Neural crest cell (in vitro differentiated cells): Measurements from ENCODE around the gene ZNF569. TPM values are rescaled to one million over a fixed set of nuclear protein-coding genes. Genes with fewer than 3 reads are reported as not detected.
A peak's percentile ranks its signal among the peaks of the same experiment; 100 is the strongest.
"Not testable (repeated sequence)": the region's sequence is repeated elsewhere in the genome, so short reads cannot be mapped to it uniquely, and the experiment has no call there.

Source experiments
- DNase-seq: peaks from one replicate; pipeline ENCODE4 v3.0.0; 2021; ENCODE audit warnings: low read depth, mixed read lengths, low spot score
- H3K27ac Mint-ChIP-seq: one replicate; pipeline ENCODE4 v1.8.0; 2021; ENCODE audit warnings: mild to moderate bottlenecking, mixed read lengths; ENCODE audit not compliant: unreplicated experiment
- H3K27me3 Mint-ChIP-seq: 2 replicates; pipeline ENCODE4 v1.8.0; 2021; ENCODE audit warnings: low read depth, mild to moderate bottlenecking, mixed read lengths
- H3K36me3 Mint-ChIP-seq: 2 replicates; pipeline ENCODE4 v1.8.0; 2021; ENCODE audit warnings: low read depth, mild to moderate bottlenecking, mixed read lengths
- H3K4me1 Mint-ChIP-seq: 2 replicates; pipeline ENCODE4 v1.8.0; 2021; ENCODE audit warnings: mixed read lengths
- H3K4me3 Mint-ChIP-seq: one replicate; pipeline ENCODE4 v1.8.0; 2021; ENCODE audit warnings: mild to moderate bottlenecking, mixed read lengths
- H3K9me3 Mint-ChIP-seq: 2 replicates; pipeline ENCODE4 v1.8.0; 2021; ENCODE audit warnings: mixed read lengths
- total RNA-seq: library from RNA; stranded (reverse); gene quantifications from 2 replicates; pipeline ENCODE4 v1.2.1, GENCODE V29; 2021
- TF ChIP-seq, protein P1 (sequence below): fragments of 200-600 bp; sonication (generic); conservative IDR thresholded peaks from 2 replicates; pipeline ENCODE4 v1.5.0; 2021; ENCODE audit warnings: antibody characterized with exemption, mild to moderate bottlenecking

Gene ZNF569
- total RNA-seq, 1 donor from 2014 or later: 12.6 TPM

DNA sequence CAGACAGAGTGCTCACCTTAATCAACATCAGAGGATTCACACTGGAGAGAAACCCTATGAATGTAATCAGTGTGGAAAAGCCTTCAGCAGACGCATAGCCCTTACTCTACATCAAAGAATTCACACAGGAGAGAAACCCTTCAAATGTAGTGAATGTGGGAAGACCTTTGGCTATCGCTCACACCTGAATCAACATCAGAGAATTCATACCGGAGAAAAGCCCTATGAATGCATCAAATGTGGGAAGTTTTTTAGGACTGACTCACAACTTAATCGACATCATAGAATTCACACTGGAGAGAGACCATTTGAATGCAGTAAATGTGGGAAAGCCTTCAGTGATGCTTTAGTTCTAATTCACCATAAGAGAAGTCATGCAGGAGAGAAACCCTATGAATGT, 78.0 kb downstream of the ZNF569 start:
- TF ChIP-seq, protein P1, sequence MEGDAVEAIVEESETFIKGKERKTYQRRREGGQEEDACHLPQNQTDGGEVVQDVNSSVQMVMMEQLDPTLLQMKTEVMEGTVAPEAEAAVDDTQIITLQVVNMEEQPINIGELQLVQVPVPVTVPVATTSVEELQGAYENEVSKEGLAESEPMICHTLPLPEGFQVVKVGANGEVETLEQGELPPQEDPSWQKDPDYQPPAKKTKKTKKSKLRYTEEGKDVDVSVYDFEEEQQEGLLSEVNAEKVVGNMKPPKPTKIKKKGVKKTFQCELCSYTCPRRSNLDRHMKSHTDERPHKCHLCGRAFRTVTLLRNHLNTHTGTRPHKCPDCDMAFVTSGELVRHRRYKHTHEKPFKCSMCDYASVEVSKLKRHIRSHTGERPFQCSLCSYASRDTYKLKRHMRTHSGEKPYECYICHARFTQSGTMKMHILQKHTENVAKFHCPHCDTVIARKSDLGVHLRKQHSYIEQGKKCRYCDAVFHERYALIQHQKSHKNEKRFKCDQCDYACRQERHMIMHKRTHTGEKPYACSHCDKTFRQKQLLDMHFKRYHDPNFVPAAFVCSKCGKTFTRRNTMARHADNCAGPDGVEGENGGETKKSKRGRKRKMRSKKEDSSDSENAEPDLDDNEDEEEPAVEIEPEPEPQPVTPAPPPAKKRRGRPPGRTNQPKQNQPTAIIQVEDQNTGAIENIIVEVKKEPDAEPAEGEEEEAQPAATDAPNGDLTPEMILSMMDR: no peak
- peaks cover 21% of the 10 kb centered on the region for H3K9me3 Mint-ChIP-seq
- no peaks in the 10 kb centered on the region for H3K27me3 Mint-ChIP-seq
- no peak overlapping the region for H3K4me3 Mint-ChIP-seq
- H3K36me3 Mint-ChIP-seq: peaks cover 74% of the 10 kb centered on the region
- DNase-seq: no peak
- no peaks in the 10 kb centered on the region for H3K4me1 Mint-ChIP-seq
- H3K27ac Mint-ChIP-seq: no peak overlapping the region

DNA sequence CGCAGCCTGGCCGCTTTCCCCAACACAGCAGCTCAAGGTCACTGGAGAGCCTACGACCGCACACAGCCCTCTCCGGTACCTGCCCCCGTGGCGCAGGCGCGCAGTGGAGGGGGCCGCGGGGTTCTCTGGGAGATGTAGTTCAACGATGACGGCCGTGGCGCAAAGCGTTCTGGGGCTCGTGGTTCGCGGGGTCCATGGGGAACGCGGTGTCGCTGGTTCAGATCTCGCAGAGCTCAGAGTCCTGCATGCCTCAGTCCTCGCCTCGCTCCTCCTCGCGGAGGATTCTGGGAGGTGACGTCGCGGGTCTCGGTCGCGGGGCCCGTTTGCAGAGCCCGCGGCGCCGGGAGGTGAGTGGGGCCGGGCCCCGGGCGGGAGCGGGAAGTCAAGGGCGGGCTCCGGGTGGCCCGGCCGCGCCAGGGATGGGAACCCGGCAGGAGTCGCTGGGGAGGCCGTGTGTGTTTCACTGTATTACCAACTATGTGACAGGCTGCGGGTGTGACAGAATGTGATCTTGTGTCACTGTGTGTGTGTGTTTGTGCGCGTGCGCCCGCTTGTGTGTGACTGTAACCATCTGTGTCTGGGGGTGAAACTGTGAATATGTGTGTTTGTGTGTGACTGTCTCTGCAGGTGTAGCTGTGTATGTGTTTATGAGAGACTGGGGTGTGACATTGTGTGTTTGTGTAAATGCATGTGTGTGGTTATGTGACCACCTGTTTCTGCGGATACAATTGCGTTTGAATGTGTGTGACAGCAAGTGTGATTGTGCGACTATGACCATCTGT, 96.2 kb downstream of the ZNF569 start, which contains the start of gene ZNF527:
Gene ZNF527, plus strand, starts transcription at position 220 of the 782 bp plus-strand sequence. CDS start 3,100 bp downstream, outside the sequence.
- TF ChIP-seq, protein P1: peak; percentile 33
- Mint-ChIP-seq H3K27me3 (peaks cover 4% of the 10 kb centered on the region), H3K4me1 (peaks cover 15% of the 10 kb centered on the region), H3K9me3 (peaks cover 12% of the 10 kb centered on the region), H3K27ac (peak within 1 kb of the TSS; percentile 100), H3K4me3 (peak within 1 kb of the TSS; percentile 99), H3K36me3 (peaks cover 18% of the 10 kb centered on the region)
- DNase-seq: peak; percentile 94

DNA sequence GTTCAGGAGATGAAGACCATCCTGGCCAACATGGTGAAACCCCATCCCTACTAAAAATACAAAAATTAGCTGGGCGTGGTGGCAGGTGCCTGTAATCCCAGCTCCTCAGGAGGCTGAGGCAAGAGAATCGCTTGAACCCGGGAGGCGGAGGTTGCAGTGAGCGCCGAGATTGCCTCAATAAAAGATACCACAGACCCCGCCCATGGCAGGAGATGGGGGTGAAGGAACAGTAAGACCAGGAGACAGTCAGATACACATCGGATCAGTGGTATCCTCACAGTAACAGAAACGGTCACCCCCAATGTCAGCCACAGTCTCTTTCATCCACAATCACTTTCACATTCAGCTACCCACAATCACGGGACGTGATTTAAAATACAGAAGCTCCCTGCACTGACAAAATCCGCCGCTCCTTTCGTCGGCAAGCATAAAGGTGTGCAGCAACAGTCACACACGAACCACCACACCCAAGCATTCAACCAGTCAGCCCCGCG, 96.8 kb downstream of the ZNF569 start:
- Mint-ChIP-seq H3K4me1 (peaks cover 15% of the 10 kb centered on the region), H3K36me3 (peaks cover 22% of the 10 kb centered on the region), H3K9me3 (peaks cover 16% of the 10 kb centered on the region), H3K4me3 (peak overlapping the region; percentile 99), H3K27ac (peak overlapping the region; percentile 100)
- not testable (repeated sequence) for H3K27me3 Mint-ChIP-seq, DNase-seq

DNA sequence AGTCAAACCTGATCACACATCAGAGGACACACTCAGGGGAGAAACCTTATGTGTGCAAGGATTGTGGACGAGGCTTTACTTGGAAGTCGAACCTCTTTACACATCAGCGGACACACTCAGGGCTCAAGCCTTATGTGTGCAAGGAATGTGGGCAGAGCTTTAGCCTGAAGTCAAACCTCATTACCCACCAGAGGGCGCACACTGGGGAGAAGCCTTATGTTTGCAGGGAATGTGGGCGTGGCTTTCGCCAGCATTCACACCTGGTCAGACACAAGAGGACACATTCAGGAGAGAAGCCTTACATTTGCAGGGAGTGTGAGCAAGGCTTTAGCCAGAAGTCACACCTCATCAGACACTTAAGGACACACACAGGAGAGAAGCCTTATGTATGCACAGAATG, 104.5 kb downstream of the ZNF569 start:
- H3K9me3 Mint-ChIP-seq: peaks cover 16% of the 10 kb centered on the region

DNA sequence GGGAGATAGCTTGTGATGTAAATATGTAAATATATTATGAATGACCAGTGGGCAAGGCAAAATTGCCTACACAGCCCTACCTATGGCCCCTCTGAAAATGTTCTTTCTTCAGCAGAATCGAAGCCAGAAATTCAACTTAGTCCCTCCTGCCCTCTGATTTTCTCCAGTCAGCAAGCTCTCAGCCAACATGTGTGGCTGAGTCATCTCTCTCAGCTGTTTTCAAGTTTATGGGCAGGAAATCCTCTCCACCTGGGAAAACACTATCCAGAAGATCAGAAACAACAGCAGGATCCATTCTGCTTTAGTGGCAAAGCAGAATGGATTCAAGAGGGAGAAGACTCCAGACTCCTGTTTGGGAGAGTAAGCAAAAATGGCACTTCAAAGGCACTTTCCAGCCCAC, 105.2 kb downstream of the ZNF569 start:
- peaks cover 67% of the 10 kb centered on the region for H3K36me3 Mint-ChIP-seq
- peaks cover 22% of the 10 kb centered on the region for H3K9me3 Mint-ChIP-seq

More for the DNA sequence above, 104.5 kb downstream of the ZNF569 start:
- Mint-ChIP-seq H3K27ac (no peak overlapping the region), H3K4me3 (no peak overlapping the region), H3K27me3 (no peaks in the 10 kb centered on the region), H3K36me3 (peaks cover 60% of the 10 kb centered on the region), H3K4me1 (no peaks in the 10 kb centered on the region)
- TF ChIP-seq, protein P1: peak; percentile 15
- DNase-seq: no peak

More for the DNA sequence above, 105.2 kb downstream of the ZNF569 start:
- Mint-ChIP-seq H3K27ac (no peak overlapping the region), H3K27me3 (no peaks in the 10 kb centered on the region), H3K4me3 (no peak overlapping the region), H3K4me1 (no peaks in the 10 kb centered on the region)
- TF ChIP-seq, protein P1: no peak
- no peak for DNase-seq

Other genes with a start within 250 kb of the ZNF569 start
- gene ZNF383, start 249.2 kb downstream of the ZNF569 start, total RNA-seq: 9.0 and 9.8 TPM in 2 replicates
- gene ZNF527, start 96.3 kb downstream of the ZNF569 start, total RNA-seq: 8.2 and 8.4 TPM in 2 replicates
- 7.7 and 8.4 TPM in 2 replicates for gene ZNF570, start 1.9 kb upstream of the ZNF569 start, total RNA-seq
- 17.7 and 18.1 TPM in 2 replicates for gene ZNF793, start 39.5 kb upstream of the ZNF569 start, total RNA-seq
- 5.3 and 6.2 TPM in 2 replicates for gene ZNF571, start 127.3 kb upstream of the ZNF569 start, total RNA-seq
- gene ZNF540, start 127.4 kb upstream of the ZNF569 start, total RNA-seq: 1.0 and 1.3 TPM in 2 replicates
- gene ZFP30, start 188.0 kb upstream of the ZNF569 start, total RNA-seq: 31.8 TPM in 2 replicates